Activated naive CD4-positive, alpha-beta T cell treated with anti-CD3 and anti-CD28 coated beads, Interleukin-2, amount 10 ng/mL, durations not matched to agents 7 days and 5 days (primary cell): ENCODE results near the gene C1QTNF4.

Source experiments
- CTCF ChIA-PET: fragments of 350-600 bp; sonication (Branson Sonifier 250); formaldehyde crosslinking; loops from one replicate; lab custom pipeline; 2021; ENCODE audit warnings: antibody characterized with exemption; lab: Charles Lee
- DNase-seq: peaks from one replicate; pipeline ENCODE4 v3.0.0-alpha.2; 2020
- H3K27ac Mint-ChIP-seq: one replicate; pipeline ENCODE4 v1.8.0; 2021; ENCODE audit warnings: mild to moderate bottlenecking, moderate library complexity, mixed read lengths
- H3K27me3 Mint-ChIP-seq: one replicate; pipeline ENCODE4 v1.8.0; 2021; ENCODE audit warnings: mild to moderate bottlenecking, mixed read lengths
- H3K36me3 Mint-ChIP-seq: one replicate; pipeline ENCODE4 v1.8.0; 2021; ENCODE audit warnings: mixed read lengths
- H3K4me1 Mint-ChIP-seq: one replicate; pipeline ENCODE4 v1.8.0; 2021; ENCODE audit warnings: mixed read lengths
- H3K4me3 Mint-ChIP-seq: one replicate; pipeline ENCODE4 v1.8.0; 2021; ENCODE audit warnings: mild to moderate bottlenecking, moderate library complexity, mixed read lengths
- H3K9me3 Mint-ChIP-seq: one replicate; pipeline ENCODE4 v1.8.0; 2021; ENCODE audit warnings: mixed read lengths

The C1QTNF4 gene

DNA sequence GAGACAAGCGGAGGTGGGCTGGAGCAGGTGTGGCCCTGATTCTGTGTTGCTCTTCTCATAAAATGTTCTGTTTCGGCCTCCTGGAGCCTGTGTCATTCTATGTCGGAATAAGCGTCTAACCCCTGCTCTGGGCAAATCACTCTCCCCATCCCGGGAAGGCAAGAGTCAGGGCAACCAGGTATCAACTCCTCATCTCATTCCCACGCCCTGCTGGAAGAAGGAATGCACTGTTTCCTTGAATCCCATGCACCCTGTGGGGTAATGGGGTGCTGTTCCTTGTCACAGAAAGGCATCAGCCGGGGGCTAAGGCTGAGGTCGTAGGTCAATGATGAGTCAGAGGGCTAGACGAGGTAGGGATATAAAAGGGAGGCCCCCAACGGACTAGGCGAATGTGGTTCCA lies 5.1 kb downstream of the C1QTNF4 start:
- Mint-ChIP-seq H3K27me3 (peaks cover 26% of the 10 kb centered on the region), H3K36me3 (peaks cover 8% of the 10 kb centered on the region), H3K27ac (no peak overlapping the region), H3K9me3 (no peaks in the 10 kb centered on the region), H3K4me1 (peaks cover 18% of the 10 kb centered on the region), H3K4me3 (no peak overlapping the region)
- CTCF ChIA-PET, result no interaction called here
- no peak for DNase-seq

GRCh38 chr11:47587723-47588326 lies 6.4 kb downstream of the C1QTNF4 start:
- Mint-ChIP-seq H3K4me3 (no peak overlapping the region), H3K36me3 (peaks cover 16% of the 10 kb centered on the region), H3K9me3 (no peaks in the 10 kb centered on the region), H3K4me1 (peaks cover 13% of the 10 kb centered on the region), H3K27ac (no peak overlapping the region), H3K27me3 (peaks cover 13% of the 10 kb centered on the region)
- CTCF ChIA-PET, result no interaction called here
- no peak for DNase-seq

DNA sequence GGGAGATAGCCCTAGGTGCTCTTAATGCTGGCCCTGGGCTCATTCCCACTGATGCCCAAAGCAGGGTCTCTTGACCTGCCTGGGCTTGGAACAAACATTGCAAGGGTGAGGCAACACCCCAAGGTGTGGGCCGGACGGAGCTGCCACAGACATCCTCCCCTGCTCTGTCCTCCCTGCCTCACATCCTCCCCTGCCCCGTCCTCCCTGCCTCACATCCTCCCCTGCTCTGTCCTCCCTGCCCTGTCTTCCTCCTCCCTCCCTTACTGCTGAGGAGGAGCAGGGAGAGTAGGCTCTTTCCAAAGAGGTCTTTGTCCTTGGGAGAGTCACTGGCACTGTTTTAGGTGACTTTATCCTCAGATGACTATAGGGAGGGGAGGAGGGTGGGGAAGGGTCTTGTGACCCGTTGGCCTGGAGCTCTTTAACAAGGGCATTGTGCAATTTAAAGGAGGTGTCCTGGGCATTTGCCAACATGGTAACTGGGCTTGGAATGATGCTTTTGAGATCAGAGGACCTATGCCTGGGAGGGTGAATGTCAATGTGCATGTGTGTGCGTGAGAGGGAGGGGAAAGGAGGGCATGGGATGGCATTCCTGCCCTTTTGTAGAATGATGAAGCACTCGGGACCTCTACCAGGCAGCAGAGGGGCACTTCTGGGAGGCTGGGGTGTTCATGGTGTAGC lies 7.0 kb downstream of the C1QTNF4 start:
- CTCF ChIA-PET, result no interaction called here
- H3K9me3 Mint-ChIP-seq, result no peaks in the 10 kb centered on the region
- peaks cover 7% of the 10 kb centered on the region for H3K27me3 Mint-ChIP-seq
- no peak for DNase-seq
- H3K4me3 Mint-ChIP-seq, result no peak overlapping the region
- peaks cover 21% of the 10 kb centered on the region for H3K36me3 Mint-ChIP-seq
- H3K27ac Mint-ChIP-seq, result no peak overlapping the region
- peaks cover 8% of the 10 kb centered on the region for H3K4me1 Mint-ChIP-seq

DNA sequence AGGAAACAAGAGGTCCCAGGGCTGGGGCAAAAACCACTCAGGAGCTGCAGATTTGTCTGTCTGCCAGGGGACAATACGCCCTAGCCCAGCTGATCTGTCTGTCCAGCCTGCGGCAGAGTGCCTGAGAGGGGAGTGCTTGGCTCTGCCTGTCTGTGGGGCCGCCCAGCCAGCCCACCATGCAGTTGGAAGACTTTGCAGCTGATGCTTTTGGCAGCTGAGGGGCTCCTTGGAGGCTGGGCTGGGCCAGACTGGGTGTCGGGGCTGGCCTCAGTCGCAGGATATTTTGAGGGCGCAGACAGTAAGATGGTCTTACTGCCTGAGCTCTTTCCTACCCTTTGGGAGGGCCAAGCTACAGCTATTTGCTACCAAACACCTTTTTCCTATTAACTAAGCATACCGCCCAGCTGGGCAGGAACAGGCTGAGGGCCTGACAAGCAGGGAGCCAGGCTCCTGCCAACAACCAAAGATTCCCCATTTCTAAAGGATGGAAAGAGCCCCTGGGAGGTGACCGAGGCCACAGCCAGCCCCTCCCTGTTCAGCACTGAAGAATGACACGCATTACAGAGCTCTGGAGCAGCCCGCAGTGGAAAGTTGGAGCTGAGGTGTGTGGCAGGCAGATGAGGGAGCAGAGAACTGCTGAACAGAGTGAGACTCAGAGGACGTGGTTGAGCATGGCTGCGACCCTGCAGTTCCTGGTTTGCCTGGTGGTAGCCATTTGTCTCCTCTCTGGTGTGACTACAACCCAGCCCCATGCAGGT lies 7.9 kb downstream of the C1QTNF4 start, which contains the start of gene FAM180B:
Gene FAM180B, plus strand, starts transcription at position 581 of the 758 bp plus-strand sequence. Its CDS starts 91 bp downstream, at position 672.
- peaks cover 4% of the 10 kb centered on the region for H3K4me1 Mint-ChIP-seq
- H3K36me3 Mint-ChIP-seq, result peaks cover 26% of the 10 kb centered on the region
- CTCF ChIA-PET, result no interaction called here
- no peak for DNase-seq
- H3K9me3 Mint-ChIP-seq, result no peaks in the 10 kb centered on the region
- H3K4me3 Mint-ChIP-seq, result no peak within 1 kb of the TSS
- no peaks in the 10 kb centered on the region for H3K27me3 Mint-ChIP-seq
- no peak within 1 kb of the TSS for H3K27ac Mint-ChIP-seq

DNA sequence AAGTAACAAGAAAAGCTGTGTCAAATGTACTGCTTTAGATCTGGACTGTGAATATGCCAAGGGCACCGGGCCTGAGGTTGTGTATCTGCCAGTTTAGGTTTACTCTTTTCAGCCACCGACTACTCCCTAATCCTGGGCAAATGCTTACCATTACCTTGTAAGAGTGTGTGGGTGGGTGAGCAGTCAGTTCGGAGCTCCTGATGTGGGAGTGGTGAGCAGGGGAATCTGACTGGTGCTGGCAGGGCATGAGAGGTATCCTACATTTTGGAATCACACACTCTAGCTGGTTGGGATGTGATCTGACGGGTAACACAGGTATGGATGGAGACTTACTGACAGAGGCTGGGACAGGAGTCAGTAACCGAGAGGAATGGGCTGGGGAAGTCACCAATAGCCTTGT lies 10.4 kb downstream of the C1QTNF4 start:
- no peak overlapping the region for H3K27ac Mint-ChIP-seq
- H3K4me3 Mint-ChIP-seq, result no peak overlapping the region
- CTCF ChIA-PET, result no interaction called here
- no peaks in the 10 kb centered on the region for H3K9me3 Mint-ChIP-seq
- peaks cover 19% of the 10 kb centered on the region for H3K4me1 Mint-ChIP-seq
- peaks cover 33% of the 10 kb centered on the region for H3K36me3 Mint-ChIP-seq
- DNase-seq, result no peak
- no peaks in the 10 kb centered on the region for H3K27me3 Mint-ChIP-seq

- peak; percentile 91 for DNase-seq
- H3K9me3 Mint-ChIP-seq, result no peaks in the 10 kb centered on the region
- H3K36me3 Mint-ChIP-seq, result peaks cover 50% of the 10 kb centered on the region
- CTCF ChIA-PET, result interaction anchor here (0.9 to 1.9 kb wide), 2 partner anchors 25 to 27 kb away, joined by 3 to 5 read pairs; no protein-coding TSS in a partner anchor
- H3K4me3 Mint-ChIP-seq, result peak within 1 kb of the TSS; percentile 96
- H3K27me3 Mint-ChIP-seq, result no peaks in the 10 kb centered on the region
- H3K27ac Mint-ChIP-seq, result peak within 1 kb of the TSS; percentile 92
- peaks cover 43% of the 10 kb centered on the region for H3K4me1 Mint-ChIP-seq
Observed at GRCh38 chr11:47578524-47579494, 15.4 kb downstream of the C1QTNF4 start, which contains the start of the genes KBTBD4 and NDUFS3. KBTBD4 (minus strand) TSS chr11:47578970; CDS start chr11:47578951, 19 bp downstream. NDUFS3 (plus strand) TSS chr11:47579074; CDS start chr11:47579092, 18 bp downstream.

- H3K27ac Mint-ChIP-seq, result peak overlapping the region; percentile 65
- DNase-seq, result no peak
- no peaks in the 10 kb centered on the region for H3K9me3 Mint-ChIP-seq
- peaks cover 45% of the 10 kb centered on the region for H3K4me1 Mint-ChIP-seq
- H3K27me3 Mint-ChIP-seq, result no peaks in the 10 kb centered on the region
- CTCF ChIA-PET, result interaction anchor here (0.7 to 1.9 kb wide), 2 partner anchors 8 to 24 kb away, joined by 3 to 5 read pairs; no protein-coding TSS in a partner anchor
- H3K36me3 Mint-ChIP-seq, result peaks cover 55% of the 10 kb centered on the region
- peak overlapping the region; percentile 96 for H3K4me3 Mint-ChIP-seq
Observed at GRCh38 chr11:47577460-47578041, 16.7 kb downstream of the C1QTNF4 start.

GRCh38 chr11:47573321-47573720 lies 20.9 kb downstream of the C1QTNF4 start:
- Mint-ChIP-seq H3K9me3 (no peaks in the 10 kb centered on the region), H3K27me3 (no peaks in the 10 kb centered on the region), H3K36me3 (peaks cover 52% of the 10 kb centered on the region), H3K4me3 (no peak overlapping the region), H3K27ac (no peak overlapping the region), H3K4me1 (peaks cover 22% of the 10 kb centered on the region)
- no peak for DNase-seq
- CTCF ChIA-PET, result no interaction called here

- no peak overlapping the region for H3K27ac Mint-ChIP-seq
- H3K4me1 Mint-ChIP-seq, result peaks cover 16% of the 10 kb centered on the region
- peaks cover 53% of the 10 kb centered on the region for H3K36me3 Mint-ChIP-seq
- CTCF ChIA-PET, result no interaction called here
- DNase-seq, result no peak
- H3K4me3 Mint-ChIP-seq, result no peak overlapping the region
- no peaks in the 10 kb centered on the region for H3K27me3 Mint-ChIP-seq
- H3K9me3 Mint-ChIP-seq, result no peaks in the 10 kb centered on the region
Observed at GRCh38 chr11:47572715-47573255, 21.4 kb downstream of the C1QTNF4 start.

DNA sequence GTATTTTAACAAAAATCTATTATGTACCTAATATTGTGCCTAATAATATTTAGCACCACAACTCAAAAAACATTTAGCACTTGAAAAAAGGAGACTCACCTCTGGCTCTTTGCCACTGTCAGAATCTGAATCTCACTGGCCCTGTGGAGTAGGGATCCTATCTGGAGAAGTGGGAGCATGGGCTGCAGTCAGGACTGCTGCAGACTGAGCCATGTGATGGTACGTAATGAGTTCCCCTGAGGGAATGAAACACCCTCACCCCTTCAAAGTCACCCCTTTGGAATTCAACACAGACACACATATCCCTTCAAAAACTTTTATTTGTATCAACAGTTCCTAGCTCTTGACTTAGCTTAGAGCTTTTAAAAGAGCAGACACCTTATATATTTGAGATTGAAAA lies 22.3 kb downstream of the C1QTNF4 start:
- Mint-ChIP-seq H3K4me3 (no peak overlapping the region), H3K27me3 (no peaks in the 10 kb centered on the region), H3K4me1 (peaks cover 11% of the 10 kb centered on the region), H3K9me3 (no peaks in the 10 kb centered on the region), H3K27ac (no peak overlapping the region), H3K36me3 (peaks cover 49% of the 10 kb centered on the region)
- no peak for DNase-seq
- CTCF ChIA-PET, result no interaction called here

DNA sequence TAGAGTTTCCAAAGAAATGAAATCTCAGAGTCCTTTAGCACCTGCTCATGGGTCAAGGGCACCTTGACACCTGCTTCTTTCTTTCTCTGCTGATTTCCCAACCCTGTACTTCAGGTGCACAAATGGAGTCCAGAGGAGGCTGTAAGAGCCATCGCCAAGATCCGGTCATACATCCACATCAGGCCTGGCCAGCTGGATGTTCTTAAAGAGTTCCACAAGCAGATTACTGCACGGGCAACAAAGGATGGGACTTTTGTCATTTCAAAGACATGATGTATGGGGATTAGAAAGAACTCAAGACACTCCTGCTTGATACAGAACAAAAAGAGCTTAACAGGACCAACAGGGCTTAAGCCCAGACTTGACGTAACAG lies 22.9 kb downstream of the C1QTNF4 start:
- Mint-ChIP-seq H3K4me3 (no peak overlapping the region), H3K9me3 (no peaks in the 10 kb centered on the region), H3K27me3 (no peaks in the 10 kb centered on the region), H3K4me1 (peaks cover 14% of the 10 kb centered on the region), H3K36me3 (peaks cover 50% of the 10 kb centered on the region), H3K27ac (no peak overlapping the region)
- no peak for DNase-seq
- CTCF ChIA-PET, result no interaction called here

- Mint-ChIP-seq H3K9me3 (no peaks in the 10 kb centered on the region), H3K27me3 (no peaks in the 10 kb centered on the region), H3K4me1 (peaks cover 18% of the 10 kb centered on the region), H3K36me3 (peaks cover 48% of the 10 kb centered on the region), H3K27ac (no peak overlapping the region), H3K4me3 (no peak overlapping the region)
- CTCF ChIA-PET, result interaction anchor here (1.3 kb wide), 1 partner anchor 86 kb away, joined by 3 read pairs; no protein-coding TSS in a partner anchor
- no peak for DNase-seq
Observed at GRCh38 chr11:47570651-47571356, 23.4 kb downstream of the C1QTNF4 start.
